Neural cell (in vitro differentiated cells): ENCODE measurements around the gene SH3RF1. TPM values are rescaled to one million over a fixed set of nuclear protein-coding genes. Genes with fewer than 3 reads are reported as not detected.

ENCODE experiments used
- H2AFZ ChIP-seq: fragments of 200-600, 300-800 bp; sonication (generic), shearing (Covaris generic); 2 replicates; pipeline ENCODE4 v1.6.0; 2014; ENCODE audit warnings: low read depth, mild to moderate bottlenecking, antibody characterized with exemption, low read length, moderate library complexity
- H3F3A ChIP-seq: fragments of 200-600 bp; shearing (Covaris generic); 2 replicates; pipeline ENCODE4 v1.6.1; 2016; ENCODE audit warnings: mild to moderate bottlenecking, moderate library complexity, mixed read lengths, antibody characterized with exemption, low read length; ENCODE audit not compliant: insufficient read depth, poor library complexity, severe bottlenecking
- H3K27ac ChIP-seq: fragments of 200-600, 300-800 bp; sonication (generic), shearing (Covaris generic); 2 replicates; pipeline ENCODE4 v1.5.1; 2014; ENCODE audit warnings: mild to moderate bottlenecking, low read length, moderate library complexity
- H3K27me3 ChIP-seq: fragments of 300-800, 200-600 bp; sonication (generic), shearing (Covaris generic); 2 replicates; pipeline ENCODE4 v1.6.0; 2014; ENCODE audit warnings: mild to moderate bottlenecking, low read depth, low read length, moderate library complexity; ENCODE audit not compliant: insufficient read depth
- H3K36me3 ChIP-seq: fragments of 300-800, 200-600 bp; sonication (generic), shearing (Covaris generic); 2 replicates; pipeline ENCODE4 v1.5.1; 2014; ENCODE audit warnings: mild to moderate bottlenecking, antibody characterized with exemption, low read length, moderate library complexity; ENCODE audit not compliant: insufficient read depth
- H3K4me2 ChIP-seq: fragments of 300-800, 200-600 bp; sonication (generic), shearing (Covaris generic); 2 replicates; pipeline ENCODE4 v1.6.0; 2014; ENCODE audit warnings: mild to moderate bottlenecking, low read length
- H3K4me3 ChIP-seq: fragments of 300-800, 200-600 bp; sonication (generic), shearing (Covaris generic); 2 replicates; pipeline ENCODE4 v1.5.1; 2014; ENCODE audit warnings: mild to moderate bottlenecking, low read length, moderate library complexity
- H3K79me2 ChIP-seq: fragments of 200-600 bp; shearing (Covaris generic); replicated peaks from 2 replicates; pipeline ENCODE4 v1.6.0; 2014; ENCODE audit warnings: mild to moderate bottlenecking, low read length, moderate library complexity; ENCODE audit not compliant: insufficient read depth
- H3K9ac ChIP-seq: fragments of 300-800, 200-600 bp; sonication (generic), shearing (Covaris generic); 2 replicates; pipeline ENCODE4 v1.6.1; 2016; ENCODE audit warnings: mild to moderate bottlenecking, low read length, mixed read lengths
- H3K9me2 ChIP-seq: fragments of 200-600 bp; shearing (Covaris generic); 2 replicates; pipeline ENCODE4 v1.6.1; 2016; ENCODE audit warnings: mild to moderate bottlenecking, low read length, mixed read lengths; ENCODE audit not compliant: insufficient read depth
- H3K9me3 ChIP-seq: fragments of 200-600, 300-800 bp; sonication (generic), shearing (Covaris generic); 2 replicates; pipeline ENCODE4 v1.6.1; 2016; ENCODE audit warnings: mild to moderate bottlenecking, mixed run types, low read length, moderate library complexity, mixed read lengths
- H4K20me1 ChIP-seq: fragments of 200-600 bp; shearing (Covaris generic); 2 replicates; pipeline ENCODE4 v1.6.1; 2016; ENCODE audit warnings: mild to moderate bottlenecking, mixed run types; ENCODE audit not compliant: insufficient read depth
- EP300 ChIP-seq: fragments of 450-650 bp; conservative IDR thresholded peaks from 2 replicates; pipeline ENCODE4 v1.6.1; 2014; ENCODE audit warnings: antibody characterized with exemption, mild to moderate bottlenecking, moderate library complexity; ENCODE audit not compliant: poor library complexity, severe bottlenecking
- EZH2 ChIP-seq: fragments of 200-600, 300-800 bp; shearing (Covaris generic), sonication (generic); IDR thresholded peaks from 2 replicates; pipeline ENCODE4 v1.6.1; 2014; ENCODE audit warnings: antibody characterized with exemption, low read length, borderline replicate concordance, mild to moderate bottlenecking; ENCODE audit not compliant: insufficient read depth, poor library complexity, severe bottlenecking
- MXI1 ChIP-seq: fragments of 450-650 bp; conservative IDR thresholded peaks from 2 replicates; pipeline ENCODE4 v1.6.1; 2014; ENCODE audit warnings: antibody characterized with exemption, mild to moderate bottlenecking; ENCODE audit not compliant: poor library complexity, severe bottlenecking
- POLR2AphosphoS5 ChIP-seq: IDR thresholded peaks from 2 replicates; pipeline ENCODE4 v1.6.1; 2012
- RAD21 ChIP-seq: fragments of 450-650 bp; conservative IDR thresholded peaks from 2 replicates; pipeline ENCODE4 v1.6.1; 2014; ENCODE audit warnings: antibody characterized with exemption, mild to moderate bottlenecking, moderate library complexity
- SMC3 ChIP-seq: fragments of 450-650 bp; conservative IDR thresholded peaks from 2 replicates; pipeline ENCODE4 v1.6.1; 2014; ENCODE audit warnings: antibody characterized with exemption, mild to moderate bottlenecking, moderate library complexity; ENCODE audit not compliant: poor library complexity
- TAF1 ChIP-seq: IDR thresholded peaks from 2 replicates; pipeline ENCODE4 v1.6.1; 2012; ENCODE audit warnings: low read depth
- polyA plus RNA-seq: library from polyadenylated mRNA; depleted of rRNA; stranded (reverse); fragments of >200 nt; gene quantifications from 2 replicates; pipeline ENCODE4 v1.2.3, GENCODE V29; 2014
- TF ChIP-seq, protein P1 (sequence below): IDR thresholded peaks from 2 replicates; pipeline ENCODE4 v1.6.1; 2012; ENCODE audit warnings: borderline replicate concordance
- TF ChIP-seq, protein P2 (sequence below): fragments of 450-650 bp; IDR thresholded peaks from 2 replicates; pipeline ENCODE4 v1.5.1; 2014; ENCODE audit warnings: antibody characterized with exemption, mild to moderate bottlenecking, moderate library complexity; ENCODE audit not compliant: poor library complexity, severe bottlenecking

SH3RF1 gene
- polyA plus RNA-seq, 1 donor from 2014 or later = 3.1 TPM

- Histone ChIP-seq H3K9me3 (no peaks in the 10 kb centered on the region), H4K20me1 (no peaks in the 10 kb centered on the region), H3F3A (no peaks in the 10 kb centered on the region), H3K79me2 (no peaks in the 10 kb centered on the region), H3K9ac (no peak overlapping the region), H3K4me2 (no peak overlapping the region), H3K36me3 (no peaks in the 10 kb centered on the region), H3K27ac (no peak overlapping the region), H3K9me2 (no peaks in the 10 kb centered on the region), H3K4me3 (no peak overlapping the region), H2AFZ (no peak overlapping the region), H3K27me3 (no peaks in the 10 kb centered on the region)
- TF ChIP-seq RAD21 (no peak), POLR2AphosphoS5 (no peak), TAF1 (no peak), MXI1 (no peak), SMC3 (no peak), EP300 (no peak), EZH2 (no peak)
- TF ChIP-seq, protein P1, sequence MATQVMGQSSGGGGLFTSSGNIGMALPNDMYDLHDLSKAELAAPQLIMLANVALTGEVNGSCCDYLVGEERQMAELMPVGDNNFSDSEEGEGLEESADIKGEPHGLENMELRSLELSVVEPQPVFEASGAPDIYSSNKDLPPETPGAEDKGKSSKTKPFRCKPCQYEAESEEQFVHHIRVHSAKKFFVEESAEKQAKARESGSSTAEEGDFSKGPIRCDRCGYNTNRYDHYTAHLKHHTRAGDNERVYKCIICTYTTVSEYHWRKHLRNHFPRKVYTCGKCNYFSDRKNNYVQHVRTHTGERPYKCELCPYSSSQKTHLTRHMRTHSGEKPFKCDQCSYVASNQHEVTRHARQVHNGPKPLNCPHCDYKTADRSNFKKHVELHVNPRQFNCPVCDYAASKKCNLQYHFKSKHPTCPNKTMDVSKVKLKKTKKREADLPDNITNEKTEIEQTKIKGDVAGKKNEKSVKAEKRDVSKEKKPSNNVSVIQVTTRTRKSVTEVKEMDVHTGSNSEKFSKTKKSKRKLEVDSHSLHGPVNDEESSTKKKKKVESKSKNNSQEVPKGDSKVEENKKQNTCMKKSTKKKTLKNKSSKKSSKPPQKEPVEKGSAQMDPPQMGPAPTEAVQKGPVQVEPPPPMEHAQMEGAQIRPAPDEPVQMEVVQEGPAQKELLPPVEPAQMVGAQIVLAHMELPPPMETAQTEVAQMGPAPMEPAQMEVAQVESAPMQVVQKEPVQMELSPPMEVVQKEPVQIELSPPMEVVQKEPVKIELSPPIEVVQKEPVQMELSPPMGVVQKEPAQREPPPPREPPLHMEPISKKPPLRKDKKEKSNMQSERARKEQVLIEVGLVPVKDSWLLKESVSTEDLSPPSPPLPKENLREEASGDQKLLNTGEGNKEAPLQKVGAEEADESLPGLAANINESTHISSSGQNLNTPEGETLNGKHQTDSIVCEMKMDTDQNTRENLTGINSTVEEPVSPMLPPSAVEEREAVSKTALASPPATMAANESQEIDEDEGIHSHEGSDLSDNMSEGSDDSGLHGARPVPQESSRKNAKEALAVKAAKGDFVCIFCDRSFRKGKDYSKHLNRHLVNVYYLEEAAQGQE = no peak
- TF ChIP-seq, protein P2, sequence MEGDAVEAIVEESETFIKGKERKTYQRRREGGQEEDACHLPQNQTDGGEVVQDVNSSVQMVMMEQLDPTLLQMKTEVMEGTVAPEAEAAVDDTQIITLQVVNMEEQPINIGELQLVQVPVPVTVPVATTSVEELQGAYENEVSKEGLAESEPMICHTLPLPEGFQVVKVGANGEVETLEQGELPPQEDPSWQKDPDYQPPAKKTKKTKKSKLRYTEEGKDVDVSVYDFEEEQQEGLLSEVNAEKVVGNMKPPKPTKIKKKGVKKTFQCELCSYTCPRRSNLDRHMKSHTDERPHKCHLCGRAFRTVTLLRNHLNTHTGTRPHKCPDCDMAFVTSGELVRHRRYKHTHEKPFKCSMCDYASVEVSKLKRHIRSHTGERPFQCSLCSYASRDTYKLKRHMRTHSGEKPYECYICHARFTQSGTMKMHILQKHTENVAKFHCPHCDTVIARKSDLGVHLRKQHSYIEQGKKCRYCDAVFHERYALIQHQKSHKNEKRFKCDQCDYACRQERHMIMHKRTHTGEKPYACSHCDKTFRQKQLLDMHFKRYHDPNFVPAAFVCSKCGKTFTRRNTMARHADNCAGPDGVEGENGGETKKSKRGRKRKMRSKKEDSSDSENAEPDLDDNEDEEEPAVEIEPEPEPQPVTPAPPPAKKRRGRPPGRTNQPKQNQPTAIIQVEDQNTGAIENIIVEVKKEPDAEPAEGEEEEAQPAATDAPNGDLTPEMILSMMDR = no peak
Observed at GRCh38 chr4:169309326-169309967, 38.7 kb upstream of the SH3RF1 start.

GRCh38 chr4:169307576-169307975, 36.8 kb upstream of the SH3RF1 start:
- H2AFZ ChIP-seq = no peak overlapping the region
- H3K9ac ChIP-seq = no peak overlapping the region
- no peaks in the 10 kb centered on the region for H3K9me2 ChIP-seq
- no peaks in the 10 kb centered on the region for H3K9me3 ChIP-seq
- H4K20me1 ChIP-seq = no peaks in the 10 kb centered on the region
- H3K36me3 ChIP-seq = no peaks in the 10 kb centered on the region
- H3K4me2 ChIP-seq = no peak overlapping the region
- no peaks in the 10 kb centered on the region for H3K27me3 ChIP-seq
- H3K79me2 ChIP-seq = no peaks in the 10 kb centered on the region
- H3F3A ChIP-seq = no peaks in the 10 kb centered on the region
- H3K27ac ChIP-seq = no peak overlapping the region
- TF ChIP-seq, protein P1 = no peak
- no peak for TF ChIP-seq SMC3
- TF ChIP-seq MXI1 = no peak
- TF ChIP-seq EP300 = no peak
- no peak for TF ChIP-seq RAD21
- no peak for TF ChIP-seq POLR2AphosphoS5
- TF ChIP-seq EZH2 = no peak
- TF ChIP-seq, protein P2 = no peak
- TF ChIP-seq TAF1 = no peak
- H3K4me3 ChIP-seq = no peak overlapping the region
